CD14-positive monocyte (primary cell): ENCODE measurements around the gene IVL. TPM values are rescaled to one million over a fixed set of nuclear protein-coding genes. Genes with fewer than 3 reads are reported as not detected.
A peak's percentile ranks its signal among the peaks of the same experiment; 100 is the strongest.

Experiments used
- DNase-seq, 3 donors: peaks; one replicate each; pipeline ENCODE4 v3.0.0-alpha.2; 2011 to 2022
- H2AFZ ChIP-seq: 2 replicates; pipeline ENCODE4 v1.6.0; 2012; ENCODE audit warnings: mild to moderate bottlenecking, low read depth, low read length, inconsistent platforms; ENCODE audit not compliant: insufficient read depth, poor library complexity, severe bottlenecking
- H3K27ac ChIP-seq, 2 donors: 1 replicate in 1 of 2; 2 replicates in 1 of 2; pipeline ENCODE4 v1.5.1; 2012 to 2013; ENCODE audit warnings: low read length in 2 of 2, control low read depth in 1 of 2, inconsistent platforms in 1 of 2, low read depth in 1 of 2, mild to moderate bottlenecking in 1 of 2
- H3K27me3 ChIP-seq, 2 donors: one replicate each; pipeline versions ENCODE4 v1.6.0 to v1.6.1; 2011 to 2013; ENCODE audit warnings: low read length in 2 of 2; ENCODE audit not compliant: control insufficient read depth in 2 of 2, insufficient read depth in 2 of 2
- H3K36me3 ChIP-seq, 2 donors: replicated peaks in 1 of 2; 1 replicate in 1 of 2; 2 replicates in 1 of 2; pipeline versions ENCODE4 v1.5.1 to v1.6.1; 2012 to 2013; ENCODE audit warnings: low read length in 2 of 2, control low read depth in 1 of 2, inconsistent platforms in 1 of 2, mild to moderate bottlenecking in 1 of 2; ENCODE audit not compliant: insufficient read depth in 2 of 2, control insufficient read depth in 1 of 2
- H3K4me1 ChIP-seq, 2 donors: 1 replicate in 1 of 2; 2 replicates in 1 of 2; pipeline versions ENCODE4 v1.5.1 to v1.6.1; 2012 to 2013; ENCODE audit warnings: low read length in 2 of 2, control low read depth in 1 of 2, inconsistent platforms in 1 of 2, mild to moderate bottlenecking in 1 of 2, moderate library complexity in 1 of 2; ENCODE audit not compliant: insufficient read depth in 2 of 2, control insufficient read depth in 1 of 2
- H3K4me2 ChIP-seq: replicated peaks from 2 replicates; pipeline ENCODE3; 2012; ENCODE audit warnings: low read length, moderate library complexity, mild to moderate bottlenecking; ENCODE audit not compliant: poor library complexity, severe bottlenecking; ENCODE audit errors: extremely low read depth
- H3K4me3 ChIP-seq, 3 experiments: fragments of 200-600 bp in 1 of 3; sonication (generic) in 1 of 3; replicated peaks in 1 of 3; 1 replicate in 2 of 3; 2 replicates in 1 of 3; pipeline ENCODE4 v1.5.1; 2011 to 2013; ENCODE audit warnings: low read length in 3 of 3, mild to moderate bottlenecking in 3 of 3, control low read depth in 2 of 3, low read depth in 2 of 3, inconsistent platforms in 1 of 3, moderate library complexity in 1 of 3
- H3K79me2 ChIP-seq: 2 replicates; pipeline ENCODE4 v1.6.0; 2012; ENCODE audit warnings: mild to moderate bottlenecking, control low read depth, inconsistent platforms, low read length, moderate library complexity; ENCODE audit not compliant: insufficient read depth
- H3K9ac ChIP-seq: 2 replicates; pipeline ENCODE4 v1.6.0; 2017; ENCODE audit warnings: low read length, mild to moderate bottlenecking; ENCODE audit not compliant: insufficient read depth, poor library complexity, severe bottlenecking
- H3K9me3 ChIP-seq, 2 donors: replicated peaks in 1 of 2; 1 replicate in 1 of 2; 2 replicates in 1 of 2; pipeline versions ENCODE4 v1.5.1 to v1.6.1; 2012 to 2013; ENCODE audit warnings: low read length in 2 of 2, control low read depth in 1 of 2; ENCODE audit not compliant: control insufficient read depth in 1 of 2, insufficient read depth in 1 of 2
- H4K20me1 ChIP-seq: 2 replicates; pipeline ENCODE4 v1.6.0; 2012; ENCODE audit warnings: mild to moderate bottlenecking, low read length, control low read depth, moderate library complexity; ENCODE audit not compliant: insufficient read depth
- H3K27ac Mint-ChIP-seq, 7 donors: one replicate each; pipeline ENCODE4 v1.8.0; 2020; ENCODE audit warnings: mild to moderate bottlenecking in 7 of 7, mixed read lengths in 7 of 7, moderate library complexity in 6 of 7, inconsistent platforms in 2 of 7
- H3K27me3 Mint-ChIP-seq, 3 donors: one replicate each; pipeline ENCODE4 v1.8.0; 2021 to 2022; ENCODE audit warnings: low read depth in 3 of 3, mild to moderate bottlenecking in 3 of 3, mixed read lengths in 3 of 3, moderate library complexity in 3 of 3, inconsistent platforms in 1 of 3
- H3K36me3 Mint-ChIP-seq, 2 donors: one replicate each; pipeline ENCODE4 v1.8.0; 2020; ENCODE audit warnings: mixed read lengths in 2 of 2, inconsistent platforms in 1 of 2, mild to moderate bottlenecking in 1 of 2
- H3K4me1 Mint-ChIP-seq: one replicate; pipeline ENCODE4 v1.8.0; 2020; ENCODE audit warnings: mild to moderate bottlenecking, mixed read lengths
- H3K4me3 Mint-ChIP-seq, 2 donors: one replicate each; pipeline ENCODE4 v1.8.0; 2020; ENCODE audit warnings: mild to moderate bottlenecking in 2 of 2, mixed read lengths in 2 of 2, moderate library complexity in 1 of 2
- H3K9me3 Mint-ChIP-seq, 7 donors: one replicate each; pipeline ENCODE4 v1.8.0; 2020 to 2022; ENCODE audit warnings: mixed read lengths in 7 of 7, mild to moderate bottlenecking in 6 of 7, moderate library complexity in 6 of 7, inconsistent platforms in 2 of 7
- whole genome bisulfite sequencing: methylation state at CpG from one replicate; pipeline ENCODE4 v1.1.5; 2013; ENCODE audit warnings: missing lambda C conversion rate; ENCODE audit not compliant: insufficient coverage; 5-methylcytosine and 5-hydroxymethylcytosine counted together
- intact Hi-C, 2 donors: fragments of 100-400 bp; cut with micrococcal nuclease; formaldehyde crosslinking; loops; one replicate each; pipeline versions ENCODE4 v1.15.0 to v1.15.1; 2023
- polyA plus RNA-seq, 3 donors: library from polyadenylated mRNA; depleted of rRNA in 1 of 3; unstranded in 2 of 3; stranded (reverse) in 1 of 3; fragments of 300-500 nt in 2 of 3; fragments of >200 nt in 1 of 3; fragmentation: Illumina TruSeq in 2 of 3; gene quantifications; 1 replicate in 2 of 3; 2 replicates in 1 of 3; pipeline ENCODE4 v1.2.3, GENCODE V29; 2012 to 2021
- TF ChIP-seq, protein P1 (sequence below): fragments of 200-600 bp; IDR thresholded peaks from one replicate; pipeline ENCODE4 v1.8.0; 2022; ENCODE audit warnings: antibody characterized with exemption, mild to moderate bottlenecking

IVL gene
- polyA plus RNA-seq, 3 donors, result not detected

DNA sequence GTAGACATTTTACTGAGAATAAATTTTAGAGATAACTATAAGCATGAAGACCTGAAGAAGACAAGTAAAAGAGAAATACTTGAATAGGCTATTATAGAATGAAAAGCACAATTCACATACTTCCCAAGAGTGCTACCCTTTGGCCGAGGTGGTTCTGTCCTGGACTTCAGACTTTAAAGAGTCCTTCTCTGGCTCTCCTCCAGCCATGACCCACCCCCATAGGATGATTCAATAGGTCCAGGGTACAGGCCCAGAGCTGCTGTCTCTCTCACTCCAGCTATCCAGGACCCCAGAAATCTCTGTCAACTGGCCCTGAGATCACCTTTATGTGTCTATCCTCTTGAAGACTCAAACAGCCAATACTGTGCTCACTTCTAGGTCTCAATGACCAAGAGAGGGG lies 31.5 kb upstream of the IVL start:
- no peak overlapping the region for H3K4me3 Mint-ChIP-seq
- H3K36me3 ChIP-seq, result no peaks in the 10 kb centered on the region
- peaks cover 0 to 3% (median 0%) of the 10 kb centered on the region in 7 donors for H3K9me3 Mint-ChIP-seq
- no peak overlapping the region for H3K9ac ChIP-seq
- no peaks in the 10 kb centered on the region for H3K27me3 ChIP-seq
- H3K9me3 ChIP-seq, result no peaks in the 10 kb centered on the region
- TF ChIP-seq, protein P1, sequence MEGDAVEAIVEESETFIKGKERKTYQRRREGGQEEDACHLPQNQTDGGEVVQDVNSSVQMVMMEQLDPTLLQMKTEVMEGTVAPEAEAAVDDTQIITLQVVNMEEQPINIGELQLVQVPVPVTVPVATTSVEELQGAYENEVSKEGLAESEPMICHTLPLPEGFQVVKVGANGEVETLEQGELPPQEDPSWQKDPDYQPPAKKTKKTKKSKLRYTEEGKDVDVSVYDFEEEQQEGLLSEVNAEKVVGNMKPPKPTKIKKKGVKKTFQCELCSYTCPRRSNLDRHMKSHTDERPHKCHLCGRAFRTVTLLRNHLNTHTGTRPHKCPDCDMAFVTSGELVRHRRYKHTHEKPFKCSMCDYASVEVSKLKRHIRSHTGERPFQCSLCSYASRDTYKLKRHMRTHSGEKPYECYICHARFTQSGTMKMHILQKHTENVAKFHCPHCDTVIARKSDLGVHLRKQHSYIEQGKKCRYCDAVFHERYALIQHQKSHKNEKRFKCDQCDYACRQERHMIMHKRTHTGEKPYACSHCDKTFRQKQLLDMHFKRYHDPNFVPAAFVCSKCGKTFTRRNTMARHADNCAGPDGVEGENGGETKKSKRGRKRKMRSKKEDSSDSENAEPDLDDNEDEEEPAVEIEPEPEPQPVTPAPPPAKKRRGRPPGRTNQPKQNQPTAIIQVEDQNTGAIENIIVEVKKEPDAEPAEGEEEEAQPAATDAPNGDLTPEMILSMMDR, result no peak
- H3K4me3 ChIP-seq, result no peak overlapping the region
- no peak overlapping the region for H3K27ac ChIP-seq
- no peaks in the 10 kb centered on the region for H3K79me2 ChIP-seq
- no peaks in the 10 kb centered on the region for H3K4me1 ChIP-seq
- H3K4me1 Mint-ChIP-seq, result no peaks in the 10 kb centered on the region
- H2AFZ ChIP-seq, result no peak overlapping the region
- WGBS, result no CpG with 5 or more reads among the region's 1 CpG
- H3K27ac Mint-ChIP-seq, result no peak overlapping the region
- H4K20me1 ChIP-seq, result no peaks in the 10 kb centered on the region
- intact Hi-C loops, result no loop called here
- DNase-seq, result no peak
- H3K36me3 Mint-ChIP-seq, result no peaks in the 10 kb centered on the region
- H3K27me3 Mint-ChIP-seq, result peaks cover 3 to 10% (median 3%) of the 10 kb centered on the region in 3 donors
- H3K4me2 ChIP-seq, result no peak overlapping the region

DNA sequence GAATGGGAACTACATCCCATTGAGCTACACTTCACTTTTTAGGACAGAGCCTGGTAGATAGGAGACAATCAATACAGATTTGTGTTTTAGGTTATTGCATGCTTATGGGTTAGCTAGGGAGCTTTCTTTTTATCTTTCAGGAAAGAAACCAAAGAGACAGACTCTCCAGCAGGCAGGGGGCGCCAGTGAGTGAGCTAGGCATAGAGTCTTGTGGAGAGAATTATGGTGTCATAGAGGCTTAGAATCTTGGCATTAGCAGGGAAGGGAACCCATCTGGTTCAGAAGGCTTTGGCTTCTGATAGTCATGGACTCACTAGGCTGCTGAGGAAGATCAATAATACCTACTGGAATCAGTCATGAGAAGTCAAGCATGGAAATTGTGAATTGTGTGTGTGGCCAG lies 30.3 kb upstream of the IVL start, which contains the start of gene SMCP:
TSS of gene SMCP (plus strand) at position 281 of the 400 bp plus-strand sequence. CDS start 6,101 bp downstream, outside the sequence.
- intact Hi-C loops, result no loop called here
- no peak within 1 kb of the TSS for H3K4me3 Mint-ChIP-seq

More for the DNA sequence above, 30.3 kb upstream of the IVL start, which contains the start of gene SMCP:
- H3K27me3 Mint-ChIP-seq, result peaks cover 2 to 10% (median 2%) of the 10 kb centered on the region in 3 donors
- WGBS, result 11% methylated on average over 1 of the region's 1 CpG
- no peak for DNase-seq
- no peaks in the 10 kb centered on the region for H3K36me3 ChIP-seq
- no peaks in the 10 kb centered on the region for H3K79me2 ChIP-seq
- no peaks in the 10 kb centered on the region for H3K27me3 ChIP-seq
- H3K27ac Mint-ChIP-seq, result no peak within 1 kb of the TSS
- no peaks in the 10 kb centered on the region for H3K4me1 Mint-ChIP-seq
- H3K27ac ChIP-seq, result no peak within 1 kb of the TSS
- no peaks in the 10 kb centered on the region for H4K20me1 ChIP-seq
- no peaks in the 10 kb centered on the region for H3K9me3 ChIP-seq
- TF ChIP-seq, protein P1, result peak; percentile 26
- H3K4me2 ChIP-seq, result no peak within 1 kb of the TSS
- H2AFZ ChIP-seq, result no peak within 1 kb of the TSS
- no peaks in the 10 kb centered on the region for H3K4me1 ChIP-seq
- H3K9ac ChIP-seq, result no peak within 1 kb of the TSS
- H3K9me3 Mint-ChIP-seq, result peaks cover 0 to 3% (median 0%) of the 10 kb centered on the region in 7 donors
- no peak within 1 kb of the TSS for H3K4me3 ChIP-seq
- H3K36me3 Mint-ChIP-seq, result no peaks in the 10 kb centered on the region
